ENCODE results near the gene VTA1.
"Not testable (repeated sequence)": the region's sequence is repeated elsewhere in the genome, so short reads cannot be mapped to it uniquely, and the experiment has no call there.

The VTA1 gene

DNA sequence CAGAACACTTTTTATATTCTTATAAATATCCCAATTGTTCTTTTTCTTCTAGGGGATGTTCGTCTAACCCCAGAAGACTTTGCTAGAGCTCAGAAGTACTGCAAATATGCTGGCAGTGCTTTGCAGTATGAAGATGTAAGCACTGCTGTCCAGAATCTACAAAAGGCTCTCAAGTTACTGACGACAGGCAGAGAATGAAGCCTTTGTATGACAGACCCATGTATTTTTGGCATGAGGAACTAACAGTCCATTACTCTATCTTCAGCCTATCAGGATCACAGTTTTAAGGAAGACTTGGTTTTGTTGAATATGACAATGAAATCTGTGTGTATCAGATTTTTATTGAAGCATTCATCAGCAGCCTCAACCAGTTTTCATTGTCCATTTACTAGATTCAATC lies 71.4 kb downstream of the VTA1 start:
- H3K27ac ChIP-seq = no peak overlapping the region
- no peak overlapping the region for H3K4me3 ChIP-seq

- H3K4me3 ChIP-seq = no peak overlapping the region
Observed at GRCh38 chr6:142222022-142222421, 75.0 kb downstream of the VTA1 start.

DNA sequence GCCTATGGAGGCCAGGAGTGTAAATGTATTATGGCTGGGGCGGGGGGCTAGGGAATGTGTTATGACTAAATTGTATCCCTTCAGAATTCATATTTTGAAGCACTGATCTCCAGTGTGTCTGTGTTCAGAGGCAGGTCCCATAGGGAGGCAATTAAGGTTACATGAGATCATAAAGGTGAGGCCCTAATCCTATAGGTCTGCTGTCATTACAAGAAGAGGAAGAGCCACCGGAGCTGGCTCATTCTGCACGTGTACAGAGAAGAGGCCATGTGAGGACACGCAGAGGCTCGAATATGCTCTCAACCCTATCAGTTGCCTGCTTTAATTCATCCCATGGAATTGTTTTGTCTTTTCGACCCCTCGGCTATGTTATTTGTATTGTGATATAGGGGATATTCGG lies 76.9 kb downstream of the VTA1 start:
- H3K4me3 ChIP-seq = no peak overlapping the region

More at GRCh38 chr6:142222022-142222421, 75.0 kb downstream of the VTA1 start:
- no peak overlapping the region for H3K27ac ChIP-seq

GRCh38 chr6:142225115-142225514 lies 78.1 kb downstream of the VTA1 start:
- Histone ChIP-seq H3K4me3 (no peak overlapping the region), H3K27ac (no peak overlapping the region)

More for the DNA sequence above, 76.9 kb downstream of the VTA1 start:
- H3K27ac ChIP-seq = no peak overlapping the region

GRCh38 chr6:142225552-142225951 lies 78.5 kb downstream of the VTA1 start:
- Histone ChIP-seq H3K4me3 (no peak overlapping the region), H3K27ac (no peak overlapping the region)

DNA sequence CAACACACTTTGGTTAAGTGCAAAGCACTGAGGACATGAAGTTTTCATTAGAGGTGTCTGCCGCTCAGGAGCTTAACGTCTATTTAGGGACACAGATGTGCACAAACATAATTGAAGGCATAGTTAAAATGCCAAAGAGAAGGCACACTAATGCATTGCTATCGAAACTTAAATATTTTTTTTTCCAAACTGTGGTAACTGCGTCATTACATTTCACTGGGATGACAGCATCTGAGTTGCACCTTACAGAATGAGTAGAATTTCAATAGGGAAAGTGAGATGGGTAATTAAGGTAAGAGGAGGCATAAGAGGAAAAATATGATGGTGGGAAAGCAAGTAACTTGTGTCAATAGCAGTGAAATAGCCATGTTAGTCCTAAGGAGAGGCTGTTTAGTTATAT lies 79.7 kb downstream of the VTA1 start:
- Histone ChIP-seq H3K27ac (no peak overlapping the region), H3K4me3 (no peak overlapping the region)

DNA sequence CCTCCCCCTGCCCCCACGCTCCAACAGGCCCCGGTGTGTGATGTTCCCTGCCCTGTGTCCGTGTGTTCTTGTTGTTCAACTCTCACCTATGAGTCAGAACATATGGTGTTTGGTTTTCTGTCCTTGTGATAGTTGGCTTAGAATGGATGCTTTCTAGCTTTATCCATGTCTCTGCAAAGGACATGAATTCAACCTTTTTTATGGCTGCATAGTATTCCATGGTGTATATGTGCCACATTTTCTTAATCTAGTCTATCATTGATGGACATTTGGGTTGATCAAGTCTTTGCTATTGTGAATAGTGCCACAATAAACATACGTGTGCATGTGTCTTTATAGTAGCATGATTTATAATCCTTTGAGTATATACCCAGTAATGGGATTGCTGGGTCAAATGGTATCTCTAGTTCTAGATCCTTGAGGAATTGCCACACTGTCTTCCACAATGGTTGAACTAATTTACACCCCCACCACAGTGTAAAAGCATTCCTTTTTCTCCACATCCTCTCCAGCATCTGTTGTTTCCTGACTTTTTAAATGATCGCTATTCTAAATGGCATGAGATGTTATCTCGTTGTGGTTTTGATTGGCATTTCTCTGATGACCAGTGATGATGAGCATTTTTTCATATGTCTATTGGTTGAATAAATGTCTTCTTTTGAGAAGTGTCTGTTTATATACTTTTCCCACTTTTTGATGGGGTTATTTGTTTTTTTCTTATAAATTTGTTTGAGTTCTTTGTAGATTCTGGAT lies 82.6 kb downstream of the VTA1 start:
- not testable (repeated sequence) for H3K27ac ChIP-seq, H3K4me3 ChIP-seq

DNA sequence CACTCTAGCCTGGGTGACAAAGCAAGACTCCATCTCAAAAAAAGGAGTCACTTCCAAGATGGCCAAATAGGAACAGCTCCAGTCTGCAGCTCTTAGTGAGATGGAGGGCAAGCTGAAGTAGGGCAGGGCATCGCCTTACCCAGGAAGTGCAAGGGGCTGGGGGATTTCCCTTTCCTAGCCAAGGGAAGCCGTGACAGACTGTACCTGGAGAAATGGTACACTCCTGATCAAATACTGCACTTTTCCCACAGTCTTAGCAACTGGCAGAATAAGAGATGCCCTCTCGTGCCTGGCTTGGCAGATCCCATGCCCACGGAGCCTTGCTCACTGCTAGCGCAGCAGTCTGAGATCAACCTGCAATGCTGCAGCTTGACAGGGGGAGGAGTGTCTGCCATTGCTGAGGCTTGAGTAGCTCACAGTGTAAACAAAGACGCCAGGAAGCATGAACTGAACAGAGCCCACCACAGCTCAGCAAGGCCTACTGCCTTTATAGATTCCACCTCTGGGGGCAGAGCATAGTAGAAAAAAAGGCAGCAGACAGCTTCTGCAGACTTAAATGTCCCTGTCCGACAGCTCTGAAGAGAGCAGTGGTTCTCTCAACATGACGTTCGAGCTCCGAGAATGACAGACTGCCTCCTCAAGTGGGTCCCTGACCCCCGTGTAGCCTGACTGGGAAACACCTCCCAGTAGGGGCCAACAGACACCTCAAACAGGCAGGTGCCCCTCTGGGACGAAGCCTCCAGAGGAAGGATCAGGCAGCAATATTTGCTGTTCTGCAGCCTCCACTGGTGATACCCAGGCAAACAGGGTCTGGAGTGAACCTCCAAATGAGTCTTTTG lies 85.4 kb downstream of the VTA1 start:
- H3K4me3 ChIP-seq, H3K27ac ChIP-seq: not testable (repeated sequence)

- Histone ChIP-seq H3K27ac (no peak overlapping the region), H3K4me3 (no peak overlapping the region)
Observed at GRCh38 chr6:142233945-142234682, 87.1 kb downstream of the VTA1 start.

- no peak overlapping the region for H3K4me3 ChIP-seq
- no peak overlapping the region for H3K27ac ChIP-seq
Observed at GRCh38 chr6:142235272-142235671, 88.2 kb downstream of the VTA1 start.

- Histone ChIP-seq H3K4me3 (no peak overlapping the region), H3K27ac (no peak overlapping the region)
Observed at GRCh38 chr6:142235791-142236190, 88.7 kb downstream of the VTA1 start.

- Histone ChIP-seq H3K27ac (no peak overlapping the region), H3K4me3 (no peak overlapping the region)
Observed at GRCh38 chr6:142236691-142237090, 89.6 kb downstream of the VTA1 start.

DNA sequence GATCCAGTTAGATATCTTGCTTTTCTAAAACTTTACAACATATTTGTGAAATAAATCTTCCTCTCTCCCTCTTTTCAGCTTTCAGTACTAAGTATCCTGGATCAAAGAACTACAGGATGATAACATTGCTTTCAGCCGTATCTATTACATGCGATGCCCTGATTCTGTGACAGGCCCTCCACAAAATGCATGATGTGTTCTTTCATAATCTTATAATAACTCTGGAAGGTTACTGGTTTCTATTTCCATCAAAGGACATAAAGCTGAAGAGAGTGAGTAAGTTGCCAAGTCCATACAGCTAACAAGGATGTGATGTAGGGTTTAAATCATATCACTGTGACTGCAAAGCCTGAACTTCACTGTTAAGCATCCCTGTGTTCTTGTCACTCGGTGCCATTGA lies 91.8 kb downstream of the VTA1 start:
- Histone ChIP-seq H3K27ac (no peak overlapping the region), H3K4me3 (no peak overlapping the region)

GRCh38 chr6:142240179-142240578 lies 93.1 kb downstream of the VTA1 start:
- H3K4me3 ChIP-seq = no peak overlapping the region

GRCh38 chr6:142241061-142241460 lies 94.0 kb downstream of the VTA1 start:
- H3K4me3 ChIP-seq = no peak overlapping the region
- no peak overlapping the region for H3K27ac ChIP-seq

More at GRCh38 chr6:142240179-142240578, 93.1 kb downstream of the VTA1 start:
- H3K27ac ChIP-seq = no peak overlapping the region

- H3K27ac ChIP-seq = no peak overlapping the region
- no peak overlapping the region for H3K4me3 ChIP-seq
Observed at GRCh38 chr6:142242269-142242668, 95.2 kb downstream of the VTA1 start.

- no peak overlapping the region for H3K4me3 ChIP-seq
- H3K27ac ChIP-seq = no peak overlapping the region
Observed at GRCh38 chr6:142246960-142247359, 99.9 kb downstream of the VTA1 start.

GRCh38 chr6:142249266-142249665 lies 102.2 kb downstream of the VTA1 start:
- no peak overlapping the region for H3K27ac ChIP-seq
- no peak overlapping the region for H3K4me3 ChIP-seq

GRCh38 chr6:142251930-142252445 lies 104.9 kb downstream of the VTA1 start:
- no peak overlapping the region for H3K4me3 ChIP-seq
- no peak overlapping the region for H3K27ac ChIP-seq

- Histone ChIP-seq H3K27ac (no peak overlapping the region), H3K4me3 (no peak overlapping the region)
Observed at GRCh38 chr6:142254513-142254912, 107.5 kb downstream of the VTA1 start.
